ENCODE data around the gene BRIX1.
A peak's percentile ranks its signal among the peaks of the same experiment; 100 is the strongest.

Gene BRIX1

GRCh38 chr5:34913072-34913471 is 2.4 kb upstream of the BRIX1 start:
- Histone ChIP-seq H3K9me3 (ENCODE audit: insufficient read depth, low read length) (no peaks in the 10 kb centered on the region), H3K79me2 (ENCODE audit: low read length) (peaks cover 54% of the 10 kb centered on the region), H3K27ac (ENCODE audit: low read length) (no peak overlapping the region), H3K36me3 (replicated peaks; ENCODE audit: low read depth, low read length) (peaks cover 25% of the 10 kb centered on the region), H3K9ac (ENCODE audit: low read length) (no peak overlapping the region), H3K4me3 (ENCODE audit: low read length) (no peak overlapping the region), H3K4me2 (ENCODE audit: low read length) (no peak overlapping the region), H3K27me3 (ENCODE audit: low read depth, low read length) (no peaks in the 10 kb centered on the region), H4K20me1 (ENCODE audit: insufficient read depth, low read length) (no peaks in the 10 kb centered on the region; the same call in 1 of the 2 replicates), H2AFZ (ENCODE audit: low read depth, low read length) (no peak overlapping the region), H3K4me1 (ENCODE audit: low read length) (peaks cover 16% of the 10 kb centered on the region)
- TF ChIP-seq EZH2phosphoT487 (IDR thresholded peaks at IDR 0.05; ENCODE audit: low read depth): no peak
- TF ChIP-seq, protein P1, sequence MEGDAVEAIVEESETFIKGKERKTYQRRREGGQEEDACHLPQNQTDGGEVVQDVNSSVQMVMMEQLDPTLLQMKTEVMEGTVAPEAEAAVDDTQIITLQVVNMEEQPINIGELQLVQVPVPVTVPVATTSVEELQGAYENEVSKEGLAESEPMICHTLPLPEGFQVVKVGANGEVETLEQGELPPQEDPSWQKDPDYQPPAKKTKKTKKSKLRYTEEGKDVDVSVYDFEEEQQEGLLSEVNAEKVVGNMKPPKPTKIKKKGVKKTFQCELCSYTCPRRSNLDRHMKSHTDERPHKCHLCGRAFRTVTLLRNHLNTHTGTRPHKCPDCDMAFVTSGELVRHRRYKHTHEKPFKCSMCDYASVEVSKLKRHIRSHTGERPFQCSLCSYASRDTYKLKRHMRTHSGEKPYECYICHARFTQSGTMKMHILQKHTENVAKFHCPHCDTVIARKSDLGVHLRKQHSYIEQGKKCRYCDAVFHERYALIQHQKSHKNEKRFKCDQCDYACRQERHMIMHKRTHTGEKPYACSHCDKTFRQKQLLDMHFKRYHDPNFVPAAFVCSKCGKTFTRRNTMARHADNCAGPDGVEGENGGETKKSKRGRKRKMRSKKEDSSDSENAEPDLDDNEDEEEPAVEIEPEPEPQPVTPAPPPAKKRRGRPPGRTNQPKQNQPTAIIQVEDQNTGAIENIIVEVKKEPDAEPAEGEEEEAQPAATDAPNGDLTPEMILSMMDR (IDR thresholded peaks at IDR 0.05; ENCODE audit: low read depth, low read length): no peak

DNA sequence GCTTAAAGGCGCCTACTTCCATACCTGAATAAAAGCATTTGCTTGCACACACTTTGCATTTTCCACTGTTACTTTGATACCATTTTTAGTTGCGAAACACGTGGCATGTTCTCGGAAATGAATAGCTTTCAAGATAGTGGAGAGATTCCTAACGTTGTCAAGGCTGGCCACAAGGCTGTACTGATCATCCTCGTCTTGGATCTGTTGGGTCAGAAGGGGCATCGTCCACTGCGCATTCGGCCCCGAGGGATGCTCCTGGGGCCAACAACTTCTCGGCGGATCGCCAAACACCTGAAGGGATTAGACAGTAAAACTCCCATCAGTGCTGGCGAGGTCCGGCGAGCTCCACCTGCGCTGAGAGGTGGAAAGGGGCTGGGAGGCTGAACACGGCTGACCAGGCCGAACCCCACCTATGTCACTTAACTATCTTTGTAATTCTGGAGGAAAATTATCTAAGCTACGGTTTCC is 806 bp upstream of the BRIX1 start:
- Histone ChIP-seq H3K9me3 (ENCODE audit: insufficient read depth, low read length) (no peaks in the 10 kb centered on the region), H3K4me2 (ENCODE audit: low read length) (peak overlapping the region; percentile 89), H2AFZ (ENCODE audit: low read depth, low read length) (no peak overlapping the region), H3K79me2 (ENCODE audit: low read length) (peaks cover 70% of the 10 kb centered on the region), H3K27me3 (ENCODE audit: low read depth, low read length) (no peaks in the 10 kb centered on the region), H3K27ac (ENCODE audit: low read length) (peak overlapping the region; percentile 75), H4K20me1 (ENCODE audit: insufficient read depth, low read length) (no peaks in the 10 kb centered on the region; the same call in 1 of the 2 replicates), H3K4me1 (ENCODE audit: low read length) (peaks cover 16% of the 10 kb centered on the region), H3K9ac (ENCODE audit: low read length) (peak overlapping the region; percentile 76), H3K4me3 (ENCODE audit: low read length) (peak overlapping the region; percentile 98), H3K36me3 (replicated peaks; ENCODE audit: low read depth, low read length) (peaks cover 15% of the 10 kb centered on the region)
- no peak for TF ChIP-seq EZH2phosphoT487 (IDR thresholded peaks at IDR 0.05; ENCODE audit: low read depth)
- TF ChIP-seq, protein P1 (IDR thresholded peaks at IDR 0.05; ENCODE audit: low read depth, low read length): no peak

- Histone ChIP-seq H3K4me3 (ENCODE audit: low read length) (peak overlapping the region; percentile 98), H3K4me1 (ENCODE audit: low read length) (peaks cover 16% of the 10 kb centered on the region), H3K4me2 (ENCODE audit: low read length) (peak overlapping the region; percentile 78), H3K36me3 (replicated peaks; ENCODE audit: low read depth, low read length) (peaks cover 21% of the 10 kb centered on the region), H3K79me2 (ENCODE audit: low read length) (peaks cover 82% of the 10 kb centered on the region), H3K9me3 (ENCODE audit: insufficient read depth, low read length) (no peaks in the 10 kb centered on the region), H3K27me3 (ENCODE audit: low read depth, low read length) (no peaks in the 10 kb centered on the region), H4K20me1 (ENCODE audit: insufficient read depth, low read length) (no peaks in the 10 kb centered on the region; the same call in 1 of the 2 replicates), H3K9ac (ENCODE audit: low read length) (peak overlapping the region; percentile 95), H2AFZ (ENCODE audit: low read depth, low read length) (peak overlapping the region; percentile 78), H3K27ac (ENCODE audit: low read length) (peak overlapping the region; percentile 68)
- no peak for TF ChIP-seq EZH2phosphoT487 (IDR thresholded peaks at IDR 0.05; ENCODE audit: low read depth)
- TF ChIP-seq, protein P1 (IDR thresholded peaks at IDR 0.05; ENCODE audit: low read depth, low read length): no peak
Observed at GRCh38 chr5:34915856-34916192, 313 bp downstream of the BRIX1 start.

GRCh38 chr5:34916518-34916917 is 1.0 kb downstream of the BRIX1 start:
- Histone ChIP-seq H3K4me3 (ENCODE audit: low read length) (peak overlapping the region; percentile 98), H3K4me2 (ENCODE audit: low read length) (peak overlapping the region; percentile 78), H3K4me1 (ENCODE audit: low read length) (peaks cover 16% of the 10 kb centered on the region), H3K9me3 (ENCODE audit: insufficient read depth, low read length) (no peaks in the 10 kb centered on the region), H3K27me3 (ENCODE audit: low read depth, low read length) (no peaks in the 10 kb centered on the region), H3K79me2 (ENCODE audit: low read length) (peaks cover 82% of the 10 kb centered on the region), H2AFZ (ENCODE audit: low read depth, low read length) (no peak overlapping the region), H3K27ac (ENCODE audit: low read length) (peak overlapping the region; percentile 68), H3K36me3 (replicated peaks; ENCODE audit: low read depth, low read length) (peaks cover 22% of the 10 kb centered on the region), H4K20me1 (ENCODE audit: insufficient read depth, low read length) (no peaks in the 10 kb centered on the region; the same call in 1 of the 2 replicates), H3K9ac (ENCODE audit: low read length) (peak overlapping the region; percentile 95)
- TF ChIP-seq, protein P1 (IDR thresholded peaks at IDR 0.05; ENCODE audit: low read depth, low read length): no peak
- TF ChIP-seq EZH2phosphoT487 (IDR thresholded peaks at IDR 0.05; ENCODE audit: low read depth): no peak
